Fibroblast of peridontal ligament (primary cell): ENCODE data around the gene CDHR2.

Experiments
- DNase-seq: peaks from one replicate; pipeline ENCODE4 v3.0.0-alpha.2; 2010; ENCODE audit errors: extremely low read depth

The CDHR2 gene

DNA sequence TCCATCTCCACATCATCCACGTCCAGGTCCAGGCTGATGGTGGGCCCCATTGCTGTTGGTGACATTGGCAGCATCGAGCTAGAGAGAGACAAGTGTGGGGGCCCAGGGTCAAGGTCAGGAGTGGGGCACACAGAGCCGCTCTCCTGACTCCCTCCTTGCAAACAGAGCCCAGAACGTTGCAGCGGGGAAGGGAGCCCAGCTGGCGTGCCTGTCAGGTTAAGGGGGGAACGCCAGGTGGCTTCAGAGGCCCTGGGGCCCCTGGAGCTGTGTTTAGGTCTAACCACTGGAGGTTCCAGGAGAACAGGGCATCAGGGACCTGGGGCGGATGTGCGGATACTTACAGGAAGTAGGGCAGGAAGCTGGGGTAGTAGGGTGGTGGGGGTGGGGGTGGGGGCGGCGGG, 19.4 kb upstream of the CDHR2 start:
- DNase-seq, result no peak

DNA sequence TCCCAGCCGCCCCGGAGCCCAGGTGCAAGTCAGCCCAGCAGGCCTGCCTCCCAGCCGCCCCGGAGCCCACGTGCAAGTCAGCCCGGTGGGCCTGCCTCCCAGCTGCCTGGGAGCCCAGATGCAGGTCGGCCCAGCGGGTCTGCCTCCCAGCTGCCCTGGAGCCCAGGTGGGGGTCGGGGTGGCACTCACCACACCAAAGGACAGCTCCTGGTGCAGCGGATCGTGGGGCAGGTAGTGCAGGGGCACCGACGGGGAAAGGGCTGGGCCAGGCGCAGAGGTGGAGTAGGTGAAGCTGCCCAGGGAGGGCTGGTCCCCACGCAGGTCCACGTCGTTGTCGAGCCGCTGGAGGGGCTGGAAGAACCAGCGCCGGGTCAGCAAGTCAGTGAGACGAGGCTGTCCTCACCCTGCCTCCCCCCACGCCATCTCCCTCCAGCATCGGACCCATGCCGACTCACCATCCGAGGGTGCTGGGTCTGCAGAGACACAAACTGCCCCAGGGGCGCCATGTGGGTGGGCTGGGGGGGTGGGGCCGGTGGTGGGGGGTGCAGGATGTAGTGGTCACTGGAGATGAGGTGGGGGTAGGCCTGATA, 18.7 kb upstream of the CDHR2 start:
- no peak for DNase-seq

DNA sequence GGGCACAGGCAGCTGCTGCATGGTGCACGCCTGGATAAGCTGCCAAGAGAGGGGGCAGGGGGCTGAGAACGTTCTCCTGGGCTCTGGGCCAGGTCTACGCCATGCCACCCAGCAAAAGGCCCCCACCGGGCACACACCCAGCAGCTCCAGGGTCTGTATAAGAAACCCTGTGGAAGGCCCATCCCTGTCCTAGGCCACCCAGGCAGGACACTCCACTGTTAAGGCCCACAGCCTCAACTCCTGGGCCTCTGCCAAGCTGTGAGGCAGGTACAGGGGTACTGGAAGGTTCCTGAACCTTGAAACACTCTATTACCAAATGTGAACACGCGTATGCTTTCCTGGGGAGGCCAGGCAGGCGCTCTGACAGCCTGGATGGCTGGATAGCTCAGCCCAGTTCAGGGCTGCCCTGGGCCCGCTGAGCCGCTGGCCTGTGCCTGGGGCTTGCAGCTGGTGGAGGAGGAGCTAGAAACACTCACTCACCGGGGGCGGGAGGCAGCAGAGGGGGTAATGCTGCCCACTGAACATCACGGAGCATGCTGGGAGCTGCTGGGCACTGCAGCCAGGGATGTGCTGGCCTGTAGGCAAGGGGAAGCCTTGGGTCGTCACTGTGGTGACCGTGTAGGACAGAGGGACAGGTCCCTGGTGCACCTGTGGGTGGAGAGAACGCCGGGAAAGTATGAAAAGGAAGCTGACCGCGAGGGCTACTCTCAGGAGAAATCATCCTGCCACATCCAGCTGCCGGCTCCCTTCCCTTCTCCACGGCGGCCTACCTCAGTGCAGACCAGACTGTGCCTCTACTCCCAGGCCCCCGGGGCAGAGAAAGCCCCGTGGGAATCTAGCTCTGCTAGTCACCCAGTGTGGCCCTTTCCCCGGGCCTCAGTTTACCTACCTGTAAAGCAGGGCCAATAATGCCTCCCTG, 17.9 kb upstream of the CDHR2 start:
- DNase-seq, result peak; percentile 30

DNA sequence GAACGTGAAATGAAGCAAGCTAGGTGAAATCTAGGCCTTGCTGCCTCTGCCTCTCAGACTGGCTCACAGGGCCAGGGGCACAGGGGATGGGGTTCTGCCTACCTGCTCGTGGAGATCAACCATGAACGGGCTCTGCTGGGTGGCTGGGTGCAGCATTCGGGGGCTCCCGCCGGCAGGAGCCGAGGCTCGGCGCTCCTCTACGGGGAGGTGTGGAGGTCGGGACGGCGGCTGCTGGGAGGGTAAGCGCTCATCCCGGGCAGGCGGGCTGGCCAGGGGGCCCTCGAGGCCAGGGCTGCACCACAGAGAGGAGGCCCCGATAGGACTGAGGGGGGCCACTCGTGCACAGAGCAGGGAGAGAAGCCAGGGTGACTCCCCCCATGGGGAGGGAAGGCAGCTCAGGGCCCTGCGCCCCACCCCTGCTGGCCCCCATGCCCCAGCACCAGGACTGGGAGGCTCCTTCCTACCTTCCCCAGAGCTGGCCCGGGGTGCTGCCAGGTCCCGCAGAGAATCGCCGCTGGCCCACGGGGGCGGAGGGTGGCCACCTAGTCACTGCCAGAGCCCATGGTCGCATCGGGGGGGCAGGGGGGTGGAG, 17.1 kb upstream of the CDHR2 start:
- DNase-seq, result no peak

DNA sequence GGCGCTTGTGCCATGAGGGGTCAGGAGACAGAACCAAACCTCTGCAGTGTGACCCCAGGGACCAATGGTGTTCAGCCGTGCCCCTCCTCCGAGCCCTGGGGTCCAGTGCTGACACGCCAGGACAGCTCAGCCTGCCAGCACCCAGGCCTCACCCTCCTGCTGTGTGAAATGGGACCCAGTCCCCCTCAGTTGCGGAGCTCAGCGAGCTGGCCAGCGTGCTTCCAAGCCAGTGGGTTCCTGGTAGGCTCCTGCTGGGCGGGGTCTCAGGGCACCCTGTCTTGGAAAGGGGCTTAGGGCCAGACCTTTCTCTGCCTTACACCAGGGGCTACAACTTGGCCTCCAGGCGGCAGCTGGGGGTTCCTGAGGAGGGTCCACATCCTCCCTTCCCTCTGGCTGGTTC, 16.3 kb upstream of the CDHR2 start:
- DNase-seq, result no peak

DNA sequence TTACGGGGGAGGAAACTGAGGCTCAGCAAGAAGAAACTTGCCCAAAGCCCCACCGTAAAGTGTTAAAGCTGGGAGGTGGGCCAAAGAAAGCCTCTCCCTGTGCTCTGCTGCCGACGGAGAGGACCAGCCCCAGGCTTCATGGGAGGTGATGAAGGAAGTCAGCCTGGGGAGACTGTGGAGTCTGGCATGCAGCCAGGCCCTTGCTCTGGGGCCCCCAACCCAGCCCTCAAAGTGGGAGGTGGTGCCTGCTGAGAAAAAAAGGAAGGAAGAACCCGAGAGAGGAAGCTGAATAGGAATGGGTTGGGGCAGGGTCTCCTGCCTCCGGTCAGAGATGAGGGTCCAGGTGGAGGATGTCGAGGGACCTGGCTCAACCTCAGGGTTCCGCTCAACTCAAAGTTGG, 15.8 kb upstream of the CDHR2 start:
- DNase-seq, result no peak

DNA sequence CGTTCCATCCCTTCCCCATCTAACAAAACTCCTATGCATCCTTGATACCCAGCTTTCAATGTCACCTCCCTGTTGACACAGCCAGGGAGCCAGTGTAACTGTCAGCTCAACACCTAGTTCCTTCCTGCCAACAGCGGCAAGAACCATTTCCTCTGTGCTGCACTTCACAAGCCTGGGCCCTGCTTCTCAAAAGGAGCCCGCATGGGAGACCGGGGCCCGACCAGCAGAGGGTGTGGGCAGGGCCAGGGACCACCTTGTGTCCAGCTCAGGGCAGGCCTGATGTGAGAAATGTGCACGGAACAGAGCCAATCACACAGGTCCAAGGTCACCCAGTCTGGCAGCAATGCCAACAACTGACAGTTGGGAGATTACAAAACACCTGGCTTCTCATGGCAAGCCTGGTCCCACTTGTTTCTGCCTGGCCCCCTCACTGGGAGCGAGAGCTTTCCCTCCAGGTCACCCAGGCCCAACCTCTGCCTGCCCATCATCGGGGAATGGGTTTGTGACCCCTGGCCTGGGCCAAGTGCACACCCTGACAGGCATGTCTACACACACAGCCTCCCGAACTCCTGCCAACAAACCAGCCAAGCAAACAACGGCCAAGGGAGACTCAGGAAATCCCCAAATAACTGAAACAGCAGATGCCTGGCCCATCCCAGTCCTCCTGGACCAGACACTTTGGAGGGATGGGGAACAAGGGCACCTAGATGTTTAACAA, 15.1 kb upstream of the CDHR2 start:
- DNase-seq, result no peak

DNA sequence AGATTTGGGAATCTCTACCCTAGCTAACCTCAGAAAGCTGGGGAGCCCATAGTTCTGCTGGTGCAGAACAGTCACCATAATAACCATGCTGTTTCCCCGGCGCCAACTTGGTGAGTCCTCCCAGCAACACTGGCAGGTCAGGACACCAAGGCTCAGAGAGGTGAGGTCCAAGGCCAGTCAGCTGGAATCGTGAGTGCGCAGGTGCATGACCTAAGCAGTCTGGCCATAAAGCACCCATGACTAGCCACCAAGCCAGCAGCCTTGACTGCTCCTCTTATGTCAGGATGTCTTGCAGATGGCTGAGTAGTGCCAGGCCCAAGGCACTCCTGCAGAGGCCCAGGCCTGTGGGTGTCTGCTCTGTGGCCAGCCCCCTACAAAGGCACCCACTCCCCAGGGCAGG, 14.5 kb upstream of the CDHR2 start:
- no peak for DNase-seq

DNA sequence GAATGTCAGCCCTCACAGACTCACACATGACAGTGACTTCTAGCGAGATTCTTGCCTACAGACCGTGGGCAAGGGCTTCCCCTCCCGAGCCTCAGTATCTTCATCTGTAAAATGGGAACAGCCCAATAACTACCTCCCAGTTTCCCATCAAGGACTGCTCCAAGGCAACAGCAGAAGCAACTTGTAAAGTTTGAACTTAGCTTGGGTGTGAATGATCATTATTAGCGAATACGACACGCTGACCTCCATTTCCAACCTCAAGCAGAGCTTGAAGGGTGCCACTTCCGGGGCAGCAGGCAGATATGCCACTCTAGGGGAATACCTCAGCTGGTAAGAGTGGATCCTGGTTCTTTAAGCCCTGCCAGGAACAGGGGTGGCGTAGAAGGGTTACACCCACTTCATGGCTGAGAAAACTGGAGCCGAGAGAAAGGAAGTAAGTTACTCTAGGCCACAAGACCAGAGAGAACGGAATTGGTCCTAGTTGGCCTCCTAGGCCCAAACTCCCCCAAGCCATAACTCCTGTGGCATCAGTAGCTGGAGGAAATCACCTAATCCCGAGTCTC, 14.0 kb upstream of the CDHR2 start:
- peak; percentile 30 for DNase-seq

DNA sequence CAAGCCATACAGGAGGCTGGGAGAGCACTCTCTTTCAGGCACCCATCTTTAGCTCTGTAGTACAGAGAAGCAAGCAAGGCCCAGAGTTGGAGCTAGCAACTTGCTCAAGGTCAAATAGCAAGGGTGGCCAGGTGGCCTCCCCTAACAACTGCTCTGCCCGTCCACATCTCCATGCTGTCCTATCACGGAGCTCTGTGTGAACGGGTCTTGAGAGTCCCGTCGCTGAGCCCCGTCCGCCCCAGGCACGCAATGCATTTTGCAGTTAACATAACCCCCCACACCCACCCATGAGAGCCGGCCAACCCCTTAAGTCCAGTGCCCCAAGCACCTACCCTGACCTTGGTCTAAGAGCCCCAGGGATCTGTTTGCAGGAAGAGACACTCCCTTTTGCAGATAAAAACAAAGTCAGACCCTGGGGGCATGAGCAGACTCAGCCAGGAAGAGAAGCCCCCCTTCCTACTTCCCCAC, 13.4 kb upstream of the CDHR2 start:
- no peak for DNase-seq

DNA sequence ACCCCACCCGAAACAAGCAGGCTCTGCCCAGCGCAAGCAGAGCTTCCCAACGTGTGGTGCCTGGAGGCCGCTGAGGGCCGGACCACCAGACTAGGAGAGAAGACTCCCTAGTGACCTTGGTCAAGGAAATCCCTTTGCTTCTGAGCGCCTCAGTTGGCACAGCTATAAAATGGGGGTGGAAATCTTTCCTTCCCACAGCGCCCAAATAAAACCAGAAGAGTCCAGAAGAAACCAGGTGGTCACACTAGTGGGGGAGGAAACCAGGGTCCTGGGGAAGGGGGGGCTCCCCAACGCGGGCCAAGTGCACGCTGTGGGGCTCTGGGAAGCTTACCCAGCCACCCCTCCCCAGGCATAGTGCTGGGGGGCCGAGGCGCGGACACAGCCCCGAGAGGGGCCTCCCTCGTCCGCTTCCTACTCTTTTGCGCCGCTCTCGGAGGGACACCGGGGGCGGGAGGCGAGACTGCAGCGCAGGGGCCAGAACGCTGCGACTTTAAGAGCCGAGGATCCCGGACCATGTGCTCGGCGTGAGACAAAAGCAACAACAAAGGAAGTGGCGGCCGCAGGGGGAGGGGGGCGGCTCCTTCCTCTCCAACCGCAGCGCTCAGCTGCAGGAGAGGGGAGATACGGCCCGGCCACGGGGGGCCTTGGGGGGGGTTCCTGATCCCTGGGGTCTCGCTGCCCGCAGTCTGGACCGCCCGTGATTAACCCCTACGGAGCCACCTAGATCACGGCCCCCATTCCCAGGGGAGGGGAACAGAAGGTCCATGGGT, 12.8 kb upstream of the CDHR2 start:
- peak; percentile 62 for DNase-seq

DNA sequence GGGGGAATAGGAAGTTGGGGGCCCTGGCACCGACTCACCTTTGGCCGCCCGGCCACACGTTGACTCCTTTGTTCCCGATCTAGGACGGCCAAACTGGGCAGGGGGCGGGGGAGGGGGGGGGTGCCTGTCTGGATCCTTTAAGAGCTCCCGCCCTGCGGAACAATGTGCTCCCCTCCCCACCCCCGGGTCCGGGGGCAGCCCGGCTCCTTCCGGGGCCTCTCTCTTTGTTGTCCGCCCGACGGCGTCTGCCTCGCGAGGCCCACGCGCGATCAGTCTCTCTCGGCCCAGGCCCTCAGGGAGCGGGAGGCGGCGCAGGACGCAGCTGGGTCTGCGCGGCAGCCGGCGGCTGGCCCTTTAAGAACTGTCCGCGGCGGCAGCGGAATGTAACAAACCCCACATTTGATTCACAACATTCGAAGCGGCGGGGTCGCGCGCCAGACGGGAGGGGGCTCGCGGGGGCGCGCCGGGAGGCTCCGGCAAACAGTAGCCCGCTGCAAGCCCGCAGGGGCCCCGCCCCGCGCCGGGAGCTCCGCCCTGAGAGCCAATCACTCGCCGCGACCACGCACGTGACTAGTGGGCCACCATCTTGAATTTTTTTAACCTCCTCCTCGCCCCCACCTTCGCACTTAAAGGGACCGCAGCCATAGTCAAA, 12.1 kb upstream of the CDHR2 start, which contains the start of gene RNF44:
TSS of gene RNF44 (minus strand) at position 501 of the 652 bp plus-strand sequence. CDS start 4,930 bp downstream, outside the sequence.
- peak; percentile 97 for DNase-seq

DNA sequence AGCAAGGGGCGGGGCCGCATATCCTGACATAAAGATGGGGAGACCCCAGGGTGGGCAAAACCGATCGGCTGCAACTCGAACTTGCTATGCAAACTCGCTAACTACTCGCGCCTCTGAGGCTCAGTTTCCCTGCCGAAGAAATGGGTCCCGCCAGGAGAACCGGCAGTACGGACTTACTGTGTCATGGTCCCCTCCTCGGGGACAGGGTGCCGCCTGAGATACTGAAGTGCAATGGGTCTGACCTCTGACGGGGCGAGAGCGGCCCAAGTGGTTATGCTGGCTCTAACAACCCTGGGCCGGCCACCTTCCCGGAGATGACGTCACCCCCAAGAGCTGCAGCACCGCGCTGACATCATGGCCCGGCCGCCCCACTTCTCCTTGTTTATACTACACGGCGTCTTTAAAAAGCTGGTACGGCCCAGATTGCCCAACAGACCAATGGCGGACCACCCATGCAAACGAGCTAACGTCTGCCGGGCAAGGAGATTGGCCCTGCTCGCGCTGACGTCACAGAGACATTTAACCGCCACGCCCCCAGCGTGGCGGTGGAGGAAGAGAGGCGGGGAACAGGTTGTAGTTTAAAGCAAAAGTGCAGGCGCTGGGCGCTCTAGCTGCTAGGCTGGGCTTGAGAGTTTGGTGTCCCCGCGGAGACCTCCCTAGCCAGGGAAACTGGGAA, 11.4 kb upstream of the CDHR2 start:
- peak; percentile 100 for DNase-seq

DNA sequence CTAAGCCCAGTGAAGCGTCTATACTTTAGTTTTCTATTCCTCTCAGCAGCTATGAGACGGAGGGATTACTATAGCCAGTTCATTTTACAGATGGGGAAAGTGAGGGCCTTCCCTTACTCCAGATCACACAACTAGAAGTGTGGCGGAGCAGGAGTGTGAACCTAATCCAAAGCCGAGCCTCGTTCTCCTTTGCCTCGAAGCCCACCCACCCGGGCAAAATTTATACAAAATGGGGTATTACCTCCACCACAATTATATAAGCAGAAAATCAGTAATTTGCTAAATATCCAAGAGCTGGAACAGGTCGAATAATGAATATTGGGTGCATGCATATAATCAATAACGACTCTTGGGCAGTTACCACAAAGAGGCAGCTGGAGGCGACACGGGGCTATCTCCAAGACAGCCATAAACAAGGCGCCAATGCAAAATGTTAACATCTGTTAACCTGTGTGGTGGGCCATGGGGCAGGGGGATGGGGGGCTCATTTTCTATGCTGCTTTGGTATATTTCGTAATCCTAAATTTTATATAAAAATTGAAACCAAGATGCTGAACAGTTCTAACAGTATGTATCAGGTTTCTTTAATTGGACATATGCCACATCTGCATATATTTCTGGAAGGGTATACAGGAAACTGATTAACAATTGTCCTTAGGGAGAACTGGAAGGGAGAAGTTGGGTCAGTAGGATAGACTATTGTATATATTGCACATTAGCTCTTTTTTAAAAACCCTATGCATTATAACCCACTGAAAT, 10.7 kb upstream of the CDHR2 start:
- DNase-seq, result peak; percentile 27

DNA sequence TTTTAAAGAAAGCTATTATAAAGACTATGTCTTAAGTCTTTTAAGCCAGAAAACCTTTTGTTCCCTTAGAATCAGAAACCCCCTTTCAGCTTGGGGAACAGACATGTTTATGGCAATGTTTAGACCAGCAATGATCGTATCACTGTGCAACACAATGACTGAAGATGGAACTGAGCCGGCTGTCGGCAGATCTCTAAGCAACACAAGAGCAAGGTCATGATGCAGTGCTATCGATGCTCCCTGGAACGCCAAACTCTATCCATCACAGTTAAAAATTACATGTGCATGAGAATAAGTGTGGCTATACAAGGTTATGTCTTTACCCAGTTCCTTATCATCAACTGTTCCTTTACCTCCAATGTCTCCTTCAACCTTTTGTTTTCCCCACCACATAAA, 10.2 kb upstream of the CDHR2 start:
- DNase-seq, result no peak

DNA sequence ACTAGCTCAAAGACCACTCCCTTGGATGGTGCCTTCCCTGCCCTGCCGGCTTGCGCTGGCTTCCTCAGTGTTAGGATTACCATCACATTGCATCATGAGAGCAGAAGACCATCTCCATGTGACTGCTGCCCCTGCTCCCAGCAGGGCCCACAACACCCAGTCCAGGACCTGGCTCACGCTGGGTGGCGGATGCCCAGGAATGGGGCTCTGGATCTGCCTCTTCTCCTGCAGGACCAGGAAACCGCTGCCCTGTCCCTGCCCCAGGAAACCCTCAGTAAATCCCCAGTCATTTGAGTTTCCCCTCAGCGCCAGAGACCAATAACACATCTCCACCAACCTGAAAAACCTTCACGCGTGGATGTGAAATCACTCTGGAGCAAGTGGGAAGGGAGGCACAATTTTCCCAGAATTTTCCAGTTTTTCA, 8.7 kb upstream of the CDHR2 start:
- DNase-seq, result no peak

DNA sequence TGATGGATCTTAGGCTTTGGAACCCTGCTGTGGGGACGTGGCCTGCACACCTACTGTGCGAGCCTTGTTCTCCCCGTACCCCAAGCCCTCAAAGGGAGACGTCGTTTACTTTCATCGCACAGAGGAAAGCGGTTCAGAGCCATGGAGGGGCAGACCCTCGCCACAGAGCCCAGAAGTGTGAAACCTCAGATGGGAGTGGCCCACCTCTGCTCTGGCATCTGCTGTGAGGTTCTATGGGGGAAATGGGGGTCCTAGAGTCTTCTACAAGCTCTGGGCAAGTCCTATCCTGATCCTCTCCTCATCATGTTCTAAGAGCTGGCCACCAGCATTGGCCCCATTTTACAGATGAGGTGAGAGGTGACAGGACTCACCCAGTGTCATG, 8.2 kb upstream of the CDHR2 start:
- DNase-seq, result no peak

DNA sequence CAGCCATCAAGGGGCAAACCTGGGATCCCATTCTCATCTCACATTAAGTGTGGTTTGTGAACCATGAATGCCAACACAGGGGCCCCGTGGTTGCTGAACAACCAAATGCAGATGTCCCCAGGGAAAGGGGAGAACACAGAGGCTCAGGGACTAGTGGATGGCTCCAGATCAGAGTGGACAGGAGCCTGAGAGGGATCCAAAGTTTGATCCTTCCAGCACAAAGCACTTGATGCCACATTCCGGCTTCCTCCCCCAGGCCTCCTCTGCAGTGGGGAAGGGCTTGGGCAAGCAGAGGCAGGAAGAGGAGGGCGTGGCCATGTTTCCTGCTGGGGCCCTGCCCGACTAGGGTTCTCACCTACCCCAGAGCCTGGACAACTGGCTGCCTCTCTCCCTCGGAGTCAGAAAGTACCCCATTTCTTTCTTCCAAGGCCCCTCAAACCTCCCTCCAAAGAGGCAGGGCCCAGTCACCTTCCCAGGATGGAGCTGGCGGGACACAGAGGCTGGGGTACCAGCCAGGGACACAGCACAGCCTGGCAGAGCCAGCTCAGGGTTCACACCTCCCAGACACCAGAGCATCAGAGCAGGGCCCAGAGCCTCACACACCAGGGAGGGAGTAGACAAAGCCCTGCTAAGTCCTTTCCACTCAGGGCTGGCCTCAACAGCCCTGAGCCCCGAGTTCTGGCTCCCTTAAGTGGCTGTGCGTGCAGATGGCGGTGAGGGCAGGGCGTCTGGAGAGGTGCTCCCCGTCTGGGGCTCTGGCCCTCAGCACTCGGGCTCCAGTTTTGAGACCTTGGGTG, 7.6 kb upstream of the CDHR2 start:
- no peak for DNase-seq
